K562 (cell line): ENCODE data around the gene MVK. TPM values are rescaled to one million over a fixed set of nuclear protein-coding genes. Genes with fewer than 3 reads are reported as not detected.

Source experiments
- ATAC-seq: fragments of 200-7000 bp; cut with Tn5 transposase; 3 replicates; pipeline ENCODE4 v1.9.1; 2020; ENCODE audit warnings: moderate library complexity
- BruUV-seq: library from RNA; stranded (reverse); fragments of 400-500 nt; replicated peaks from 2 replicates; lab custom pipeline; 2021; lab: Mats Ljungman, UMichigan
- CTCF ChIA-PET: fragments of 300-600 bp; formaldehyde crosslinking; extraction: SDS; loops from one replicate; lab custom pipeline; 2021; ENCODE audit warnings: low intra/inter-chr PET ratio; lab: Yijun Ruan, JAX
- POLR2A ChIA-PET: fragments of 300-600, 350-650 bp; sonication (Branson Sonifier 250); formaldehyde crosslinking; extraction: SDS; loops from one replicate; lab custom pipeline; 2021; ENCODE audit warnings: antibody characterized with exemption, inconsistent platforms; lab: Yijun Ruan, JAX
- DNase-seq, 4 experiments: peaks; one replicate each; pipeline versions ENCODE4 v3.0.0 to v3.0.0-alpha.2; 2011 to 2018; ENCODE audit warnings: low spot score in 3 of 4, mixed read lengths in 3 of 4; ENCODE audit errors: extremely low read depth in 1 of 4
- FAIRE-seq: peaks from 2 replicates; lab custom pipeline; 2011; peaks lifted over from hg19 to GRCh38; lab: Jason Lieb, UNC
- H2AFZ ChIP-seq: 2 replicates; pipeline ENCODE4 v1.6.0; 2011; ENCODE audit warnings: low read depth, low read length, control low read depth, inconsistent platforms
- H3K27ac ChIP-seq: fragments of 200-600 bp; 3 replicates; pipeline ENCODE4 v1.8.0; 2011; ENCODE audit warnings: low read depth, mild to moderate bottlenecking, control low read depth, inconsistent platforms, low read length, moderate library complexity, mixed read lengths; ENCODE audit errors: extremely low read depth
- H3K27me3 ChIP-seq, 2 experiments: fragments of 300-600 bp in 1 of 2; 2 replicates in 1 of 2; 3 replicates in 1 of 2; pipeline versions ENCODE4 v1.6.0 to v1.8.0; 2011; ENCODE audit warnings: inconsistent platforms in 2 of 2, low read length in 2 of 2, mild to moderate bottlenecking in 1 of 2, mixed read lengths in 1 of 2, moderate library complexity in 1 of 2; ENCODE audit not compliant: control insufficient read depth in 2 of 2, insufficient read depth in 2 of 2
- H3K36me3 ChIP-seq: fragments of 300-600 bp; 3 replicates; pipeline ENCODE4 v1.8.0; 2011; ENCODE audit warnings: mild to moderate bottlenecking, low read length, inconsistent platforms; ENCODE audit not compliant: control insufficient read depth, insufficient read depth
- H3K4me1 ChIP-seq, 2 experiments: fragments of 200-600 bp in 1 of 2; replicated peaks in 1 of 2; 2 replicates in 1 of 2; 3 replicates in 1 of 2; pipeline versions ENCODE4 v1.5.1 to v1.8.0; 2011; ENCODE audit warnings: inconsistent platforms in 2 of 2, low read length in 2 of 2, mild to moderate bottlenecking in 1 of 2, mixed read lengths in 1 of 2, moderate library complexity in 1 of 2; ENCODE audit not compliant: control insufficient read depth in 2 of 2, insufficient read depth in 2 of 2
- H3K4me2 ChIP-seq: 2 replicates; pipeline ENCODE4 v1.6.1; 2011; ENCODE audit warnings: low read length, control low read depth, inconsistent platforms, mixed read lengths; ENCODE audit not compliant: insufficient read depth
- H3K4me3 ChIP-seq: fragments of 200-600 bp; sonication (generic), shearing (Covaris generic); 2 replicates; pipeline ENCODE4 v1.5.1; 2016; ENCODE audit warnings: control low read depth, inconsistent platforms
- H3K79me2 ChIP-seq: fragments of 200-600 bp; 3 replicates; pipeline ENCODE4 v1.8.0; 2011; ENCODE audit warnings: low read length, inconsistent platforms; ENCODE audit not compliant: control insufficient read depth, insufficient read depth
- H3K9ac ChIP-seq, 2 experiments: 2 replicates each; pipeline versions ENCODE4 v1.6.0 to v1.6.1; 2011; ENCODE audit warnings: low read depth in 2 of 2, low read length in 2 of 2, control low read depth in 1 of 2, inconsistent platforms in 1 of 2, mild to moderate bottlenecking in 1 of 2, mixed read lengths in 1 of 2; ENCODE audit not compliant: insufficient read depth in 1 of 2
- H3K9me1 ChIP-seq: one replicate; pipeline ENCODE4 v1.6.0; 2011; ENCODE audit warnings: inconsistent platforms, mild to moderate bottlenecking, low read length, moderate library complexity; ENCODE audit not compliant: control insufficient read depth, insufficient read depth
- H3K9me3 ChIP-seq: replicated peaks from 2 replicates; pipeline ENCODE4 v1.5.1; 2011; ENCODE audit warnings: low read depth, low read length, inconsistent platforms; ENCODE audit not compliant: control insufficient read depth, insufficient read depth
- H4K20me1 ChIP-seq: replicated peaks from 2 replicates; pipeline ENCODE4 v1.6.1; 2011; ENCODE audit warnings: low read length, inconsistent platforms, mixed read lengths; ENCODE audit not compliant: control insufficient read depth, insufficient read depth
- E2F5 ChIP-seq: sonication (generic); formaldehyde crosslinking; IDR thresholded peaks from 2 replicates; pipeline ENCODE4 v1.8.0; 2022; ENCODE audit warnings: mild to moderate bottlenecking, missing genetic modification reagents
- FOXA1 ChIP-seq: fragments of 450-650 bp; IDR thresholded peaks from 2 replicates; pipeline ENCODE4 v1.6.1; 2016; ENCODE audit warnings: mild to moderate bottlenecking, borderline replicate concordance
- LARP7 ChIP-seq: fragments of 450-650 bp; IDR thresholded peaks from 2 replicates; pipeline ENCODE4 v1.6.1; 2016
- MEF2A ChIP-seq: IDR thresholded peaks from 2 replicates; pipeline ENCODE4 v1.6.1; 2011; ENCODE audit warnings: low read depth, mild to moderate bottlenecking, low read length, moderate library complexity; ENCODE audit not compliant: control insufficient read depth
- NRF1 ChIP-seq, 2 experiments: fragments of 450-650 bp; IDR thresholded peaks in 1 of 2; conservative IDR thresholded peaks in 1 of 2; 2 replicates each; pipeline ENCODE4 v1.6.1; 2014; ENCODE audit warnings: mild to moderate bottlenecking in 2 of 2
- RBM39 ChIP-seq: fragments of 200-400 bp; formaldehyde crosslinking; optimal IDR thresholded peaks from 2 replicates; pipeline ENCODE3; 2018; ENCODE audit warnings: low read depth, low read length
- SREBF2 ChIP-seq: sonication (generic); formaldehyde crosslinking; IDR thresholded peaks from 2 replicates; pipeline ENCODE4 v1.4.0; 2020; ENCODE audit warnings: mild to moderate bottlenecking, missing genetic modification reagents
- SRSF7 ChIP-seq: fragments of 200-400 bp; formaldehyde crosslinking; optimal IDR thresholded peaks from 2 replicates; pipeline ENCODE3; 2017; ENCODE audit warnings: mild to moderate bottlenecking, low read depth, low read length
- ZNF124 ChIP-seq: sonication (generic); formaldehyde crosslinking; IDR thresholded peaks from 2 replicates; pipeline ENCODE4 v1.8.1; 2022; ENCODE audit warnings: missing genetic modification reagents
- ZNF174 ChIP-seq: fragments of 250-450 bp; sonication (Bioruptor Pico); IDR thresholded peaks from 2 replicates; pipeline ENCODE4 v1.4.0; 2020; ENCODE audit warnings: mild to moderate bottlenecking
- WGBS: fragments of 100-300 bp; shearing (Covaris generic); methylation state at CpG from one replicate; pipeline ENCODE4 v1.1.6; 2016; ENCODE audit warnings: low coverage, mixed read lengths; ENCODE audit not compliant: insufficient coverage; ENCODE audit errors: missing lambda C conversion rate; 5-methylcytosine and 5-hydroxymethylcytosine counted together
- in situ Hi-C: fragments of 300-500 bp; cut with MboI; formaldehyde crosslinking; loops from 4 replicates; pipeline ENCODE4 v1.15.0; 2018; ENCODE audit warnings: inconsistent platforms, mixed read lengths
- intact Hi-C: fragments of 100-400 bp; cut with micrococcal nuclease; formaldehyde crosslinking; loops from 2 replicates; pipeline ENCODE4 v1.14.2; 2022
- polyA plus RNA-seq, 8 experiments: library from polyadenylated mRNA; depleted of rRNA in 4 of 8; stranded (reverse) in 5 of 8; unstranded in 3 of 8; fragments of >200 nt; fragmentation: Nextera tagmentation in 2 of 8; fragmentation: Illumina TruSeq in 1 of 8; extraction: Ambion mirVana in 2 of 8; extraction: Trizol in 1 of 8; gene quantifications; 2 replicates each; pipeline versions ENCODE4 v1.2.1 to v1.2.3, GENCODE V29; 2011 to 2014; ENCODE audit warnings: inconsistent platforms in 1 of 8, missing spikeins in 1 of 8
- total RNA-seq, 7 experiments: library from RNA; depleted of rRNA in 6 of 7; stranded (reverse); fragments of >200 nt in 6 of 7; fragmentation: Illumina TruSeq in 2 of 7; extraction: Trizol in 2 of 7; gene quantifications; 2 replicates each; pipeline versions ENCODE4 v1.2.1 to v1.2.3, GENCODE V29; 2011 to 2021; ENCODE audit warnings: low replicate concordance in 1 of 7
- TF ChIP-seq, protein P1 (sequence below): fragments of 450-650 bp; IDR thresholded peaks from 2 replicates; pipeline ENCODE4 v1.6.1; 2016; ENCODE audit warnings: missing biosample characterization, missing genetic modification characterization

Gene MVK
- total and polyA plus RNA-seq, 9 of the 15 experiments (the other 6 are each of a cell fraction or from before 2014, with no cell fraction given) = 0.41 to 33.6 (median 18.8) TPM

DNA sequence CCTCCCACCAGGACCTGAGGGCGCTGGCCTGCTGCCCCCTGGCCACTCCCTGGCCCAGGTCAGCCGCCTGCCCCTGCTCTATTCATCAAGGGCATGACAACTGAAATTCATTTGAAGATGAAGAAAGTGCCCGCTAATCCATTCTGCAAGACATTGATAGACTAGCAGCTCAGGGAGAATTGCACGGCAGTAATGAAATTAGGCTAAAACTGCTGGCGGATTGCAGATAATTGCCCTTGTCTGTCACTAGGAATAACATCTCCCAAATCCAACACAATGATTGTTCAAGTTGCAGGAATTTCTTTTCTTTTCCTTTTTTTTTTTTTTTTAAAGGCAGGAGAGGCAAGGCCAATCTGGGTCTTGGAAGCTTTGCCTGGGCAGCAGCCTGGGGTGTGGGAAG is 44.5 kb downstream of the MVK start:
- Histone ChIP-seq H3K4me2 (no peak overlapping the region), H3K9ac (no peak overlapping the region), H2AFZ (no peak overlapping the region), H3K9me3 (no peaks in the 10 kb centered on the region), H3K4me3 (no peak overlapping the region), H3K79me2 (no peaks in the 10 kb centered on the region), H3K36me3 (no peaks in the 10 kb centered on the region), H3K4me1 (peaks cover 0 to 3% of the 10 kb centered on the region in 2 experiments; a peak in 1 of 5 replicates), H4K20me1 (peaks cover 7% of the 10 kb centered on the region; the same call in 1 of the 2 replicates), H3K27me3 (peaks cover 50 to 73% of the 10 kb centered on the region in 2 experiments; a peak in 4 of 5 replicates), H3K9me1 (no peaks in the 10 kb centered on the region), H3K27ac (no peak overlapping the region)
- BruUV-seq = no TSS peak
- intact Hi-C loops = no loop called here
- DNase-seq = no peak
- FAIRE-seq = no peak
- 1% methylated on average over 5 of the region's 5 CpGs for WGBS
- TF ChIP-seq ZNF174 (CRISPR knock-in tag) (no peak), SREBF2 (CRISPR knock-in tag) (no peak), E2F5 (CRISPR knock-in tag) (no peak), MEF2A (no peak), FOXA1 (no peak), LARP7 (no peak), NRF1 (conservative IDR thresholded peaks at IDR 0.05 in 1 of 2, IDR thresholded peaks at IDR 0.05 in 1 of 2) (no peak), ZNF124 (CRISPR knock-in tag) (no peak), SRSF7 (no peak), RBM39 (no peak)
- TF ChIP-seq, protein P1, sequence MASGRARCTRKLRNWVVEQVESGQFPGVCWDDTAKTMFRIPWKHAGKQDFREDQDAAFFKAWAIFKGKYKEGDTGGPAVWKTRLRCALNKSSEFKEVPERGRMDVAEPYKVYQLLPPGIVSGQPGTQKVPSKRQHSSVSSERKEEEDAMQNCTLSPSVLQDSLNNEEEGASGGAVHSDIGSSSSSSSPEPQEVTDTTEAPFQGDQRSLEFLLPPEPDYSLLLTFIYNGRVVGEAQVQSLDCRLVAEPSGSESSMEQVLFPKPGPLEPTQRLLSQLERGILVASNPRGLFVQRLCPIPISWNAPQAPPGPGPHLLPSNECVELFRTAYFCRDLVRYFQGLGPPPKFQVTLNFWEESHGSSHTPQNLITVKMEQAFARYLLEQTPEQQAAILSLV (tag) = no peak
- ChIA-PET CTCF (no interaction called here), POLR2A (interaction anchor here (0.9 to 1.1 kb wide), 2 partner anchors 16 to 25 kb away, joined by 5 to 6 read pairs; no protein-coding TSS in a partner anchor)
- ATAC-seq = no peak
- in situ Hi-C loops = no loop called here
